Measurements from ENCODE around the gene KRT81.

DNA sequence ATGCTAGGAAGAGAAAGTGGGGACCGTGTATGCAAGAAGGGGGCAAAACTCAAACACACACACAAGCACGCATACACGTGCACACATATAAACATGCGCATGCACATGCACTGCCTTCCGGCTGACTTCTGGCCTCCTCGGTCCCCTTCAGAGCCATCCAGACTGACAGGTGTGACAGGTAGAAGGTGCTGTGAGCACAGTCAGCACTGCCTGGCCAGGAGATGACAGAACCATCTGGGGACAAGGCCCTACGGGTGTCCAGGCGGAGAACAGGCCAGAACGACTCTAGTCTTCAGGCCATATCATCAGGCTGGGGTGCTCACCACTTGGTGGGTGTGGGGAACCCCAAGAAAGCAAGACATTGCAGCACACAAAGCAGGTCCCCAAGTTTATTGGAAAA is 22.6 kb upstream of the KRT81 start:
- TF ChIP-seq POLR2A (IDR thresholded peaks at IDR 0.05; ENCODE audit: low read length) (no peak), GATA1 (IDR thresholded peaks at IDR 0.05; ENCODE audit: low read depth, low read length) (no peak)

Data from erythroblast (primary cell).